ENCODE measurements around the gene MROH7.

Gene MROH7

DNA sequence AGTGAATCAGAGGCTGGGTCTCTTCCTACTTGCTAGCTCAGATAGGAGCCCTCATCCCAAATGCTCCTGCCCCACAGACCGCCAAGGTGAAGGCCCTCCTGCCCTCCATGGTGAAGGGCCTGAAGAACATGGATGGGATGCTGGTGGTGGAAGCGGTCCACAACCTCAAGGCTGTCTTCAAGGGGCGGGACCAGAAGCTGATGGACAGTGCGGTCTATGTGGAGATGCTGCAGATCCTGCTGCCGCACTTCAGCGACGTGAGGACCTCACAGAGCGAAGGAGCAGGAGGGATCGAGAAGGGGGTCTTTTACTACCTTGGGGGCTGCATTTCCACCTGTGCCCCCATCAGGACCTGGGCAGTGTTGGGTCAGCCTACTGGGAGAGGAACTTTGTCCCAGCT is 59.5 kb downstream of the MROH7 start:
- no peak for DNase-seq

DNA sequence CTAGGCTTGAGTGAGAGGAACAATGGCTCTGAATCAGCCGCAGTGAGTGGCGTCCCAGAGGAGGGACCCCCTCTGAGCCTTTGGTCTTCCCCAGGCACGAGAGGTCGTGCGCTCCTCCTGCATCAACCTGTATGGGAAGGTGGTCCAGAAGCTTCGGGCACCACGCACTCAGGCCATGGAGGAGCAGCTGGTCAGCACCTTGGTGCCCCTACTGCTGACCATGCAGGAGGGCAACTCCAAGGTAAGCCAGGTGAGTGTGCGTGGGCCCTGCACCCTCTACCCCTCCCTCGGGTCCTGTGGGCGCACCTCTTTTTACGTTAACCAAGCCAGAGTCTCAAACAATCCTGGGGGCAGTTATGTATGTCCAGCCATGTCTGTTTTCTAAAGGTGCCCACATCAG is 60.4 kb downstream of the MROH7 start:
- DNase-seq: no peak

DNA sequence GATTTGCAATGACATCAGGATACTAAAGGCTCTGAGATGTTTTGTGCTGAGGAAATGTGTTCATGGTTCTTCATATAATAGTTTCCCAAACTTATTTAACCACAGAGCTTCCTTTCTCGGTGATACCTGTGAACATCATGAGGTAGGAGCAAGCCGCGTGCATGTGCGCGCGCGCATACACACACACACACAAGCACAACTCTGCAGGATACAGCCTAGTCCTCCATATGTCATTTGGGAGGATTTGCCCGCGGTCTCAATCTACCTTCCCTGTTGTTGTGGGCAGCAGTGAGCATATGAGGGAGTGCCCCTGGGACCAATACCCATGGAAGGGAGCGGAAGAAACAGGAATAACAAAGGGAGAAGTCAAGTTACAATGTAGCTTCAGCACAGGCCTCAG is 61.9 kb downstream of the MROH7 start:
- no peak for DNase-seq

DNA sequence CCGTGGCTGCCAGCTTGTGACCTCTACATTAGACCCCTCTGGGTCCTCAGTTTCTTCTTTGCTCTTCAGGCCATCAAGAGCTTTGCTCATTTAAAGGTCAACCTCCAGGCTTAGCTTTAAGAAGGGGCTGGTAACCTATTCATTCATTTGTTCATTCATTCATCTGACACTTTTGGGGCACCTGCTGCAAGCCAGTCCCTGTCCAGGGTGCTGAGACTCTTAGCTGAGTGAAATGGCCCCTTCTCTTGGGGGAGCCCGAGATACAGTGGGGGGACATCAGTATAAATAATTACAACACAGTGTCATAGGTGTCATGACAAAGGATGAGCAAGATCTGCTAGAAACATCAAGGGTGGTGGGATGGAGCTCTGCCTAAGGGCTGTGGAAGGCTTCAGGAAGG is 63.6 kb downstream of the MROH7 start:
- no peak for DNase-seq

DNA sequence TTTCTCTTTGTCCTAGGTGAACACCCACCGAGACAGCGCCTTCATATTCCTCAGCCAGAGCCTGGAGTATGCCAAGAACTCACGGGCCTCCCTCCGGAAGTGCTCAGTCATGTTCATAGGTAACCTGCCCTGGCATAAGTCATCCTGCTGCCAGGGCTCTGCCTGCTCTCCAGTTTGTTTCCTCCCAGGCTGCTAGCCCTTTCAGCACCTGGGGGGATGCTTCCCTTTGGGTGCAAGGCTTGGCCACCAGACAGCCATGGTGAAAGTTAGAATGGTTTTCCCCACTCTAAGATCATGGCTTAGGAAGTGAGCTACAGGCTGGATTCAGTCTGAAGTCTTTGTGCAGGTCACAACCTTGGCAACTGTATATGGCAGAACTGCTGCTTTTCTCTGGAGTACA is 64.8 kb downstream of the MROH7 start:
- DNase-seq: no peak

DNA sequence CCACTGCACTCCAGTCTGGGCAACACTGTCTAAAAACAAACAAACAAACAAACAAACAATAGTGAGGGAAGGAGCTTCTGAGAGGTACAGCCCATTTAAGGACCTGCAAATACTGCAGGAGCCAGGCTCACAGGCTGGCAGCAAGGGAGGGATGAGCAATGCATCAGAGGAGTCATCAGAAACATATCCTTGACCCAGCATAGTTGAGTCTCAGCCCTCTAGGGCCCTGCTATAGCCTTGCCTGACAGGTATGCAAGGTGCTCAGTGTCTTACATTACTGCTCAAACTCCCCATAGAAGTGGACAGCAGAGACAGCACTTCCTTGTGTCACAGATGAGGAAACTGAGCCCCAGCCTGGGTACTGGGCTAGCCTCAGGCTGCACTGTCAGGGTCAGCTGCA is 66.8 kb downstream of the MROH7 start:
- no peak for DNase-seq

DNA sequence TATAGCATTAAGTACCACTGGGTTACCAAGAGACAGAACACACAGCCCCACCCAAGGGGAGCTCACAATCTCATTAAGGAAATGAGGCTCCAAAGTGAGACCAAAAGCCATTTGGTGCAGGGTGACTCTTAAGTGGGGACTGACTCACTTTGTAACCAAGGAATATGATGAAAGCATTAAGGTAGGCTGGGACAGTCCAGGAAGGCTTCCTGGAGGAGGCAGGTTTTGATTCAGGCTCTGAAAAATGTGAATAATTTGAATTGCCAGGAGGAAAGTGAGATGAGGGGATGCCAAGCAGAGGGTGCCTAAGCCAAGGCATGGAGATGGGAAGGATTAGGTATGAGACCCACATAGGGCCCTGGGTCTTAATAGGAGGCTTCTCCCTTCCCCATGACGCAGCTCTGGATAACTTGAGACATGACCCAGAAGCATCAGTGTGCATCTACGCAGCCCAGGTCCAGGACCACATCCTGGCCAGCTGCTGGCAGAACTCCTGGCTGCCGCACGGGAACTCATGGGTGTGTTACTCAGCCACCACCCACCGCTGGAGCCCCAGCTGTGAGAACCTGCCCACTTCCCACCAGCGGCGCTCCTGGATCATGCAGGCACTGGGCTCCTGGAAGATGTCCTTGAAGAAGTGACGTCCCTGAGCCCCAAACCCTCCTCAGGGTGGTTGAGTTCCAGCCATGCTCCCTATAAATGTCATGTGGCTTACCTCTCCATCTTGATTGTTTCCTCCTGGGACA is 68.1 kb downstream of the MROH7 start:
- DNase-seq: no peak

DNA sequence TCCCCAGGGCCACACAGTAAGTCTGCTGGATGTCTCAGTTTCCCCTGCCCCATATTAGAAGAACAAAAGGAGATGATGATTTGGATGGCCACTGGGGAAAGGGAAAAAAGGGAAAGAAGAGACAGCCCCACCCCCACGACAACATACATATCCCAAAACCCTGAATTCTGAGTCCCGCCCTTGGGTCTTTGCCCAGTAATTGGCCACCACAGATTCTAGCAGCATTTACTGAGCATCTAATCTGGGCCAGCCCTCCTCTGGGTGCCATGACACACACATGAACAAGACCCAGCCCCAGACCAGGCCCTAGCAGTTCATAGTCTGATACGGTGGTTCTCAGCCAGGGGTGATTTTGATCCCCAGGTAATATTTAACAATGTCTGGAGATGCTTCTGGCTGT is 68.8 kb downstream of the MROH7 start:
- DNase-seq: no peak

DNA sequence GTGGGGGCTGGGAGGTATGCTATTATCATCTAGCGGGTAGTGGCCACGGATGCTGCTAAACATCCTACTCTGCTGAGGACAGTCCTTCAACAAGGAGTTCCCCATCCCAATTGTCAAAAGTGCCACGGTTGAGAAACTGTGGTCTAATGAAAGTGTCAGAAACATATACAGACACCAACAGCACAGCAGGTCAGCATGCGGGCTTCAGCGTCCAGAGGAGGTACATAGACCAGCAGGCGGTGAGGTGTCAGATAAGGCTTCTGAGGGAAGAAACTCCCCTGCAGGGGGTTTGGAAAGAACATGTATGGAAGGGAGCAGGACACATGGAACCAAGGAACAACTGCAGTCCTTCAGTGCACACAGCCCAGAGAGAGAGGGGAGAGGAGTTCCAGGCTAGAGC is 69.3 kb downstream of the MROH7 start:
- DNase-seq: no peak

DNA sequence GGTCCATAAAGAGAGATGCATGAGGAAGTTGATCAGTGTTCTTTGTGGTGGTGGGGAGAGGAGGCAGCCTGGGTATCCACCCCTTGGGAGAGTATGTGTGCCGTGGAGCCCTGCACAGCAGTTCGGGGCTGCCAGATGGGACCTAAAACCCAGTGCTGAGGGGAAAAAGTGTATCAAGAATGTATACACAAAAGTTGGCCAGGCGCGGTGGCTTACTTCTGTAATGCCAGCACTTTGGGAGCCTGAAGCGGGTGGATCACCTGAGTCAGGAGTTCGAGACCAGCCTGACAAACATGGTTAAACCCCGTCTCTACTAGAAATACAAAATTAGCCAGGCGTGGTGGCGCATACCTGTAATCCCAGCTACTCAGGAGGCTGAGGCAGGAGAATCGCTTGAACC is 70.0 kb downstream of the MROH7 start:
- DNase-seq: no peak

DNA sequence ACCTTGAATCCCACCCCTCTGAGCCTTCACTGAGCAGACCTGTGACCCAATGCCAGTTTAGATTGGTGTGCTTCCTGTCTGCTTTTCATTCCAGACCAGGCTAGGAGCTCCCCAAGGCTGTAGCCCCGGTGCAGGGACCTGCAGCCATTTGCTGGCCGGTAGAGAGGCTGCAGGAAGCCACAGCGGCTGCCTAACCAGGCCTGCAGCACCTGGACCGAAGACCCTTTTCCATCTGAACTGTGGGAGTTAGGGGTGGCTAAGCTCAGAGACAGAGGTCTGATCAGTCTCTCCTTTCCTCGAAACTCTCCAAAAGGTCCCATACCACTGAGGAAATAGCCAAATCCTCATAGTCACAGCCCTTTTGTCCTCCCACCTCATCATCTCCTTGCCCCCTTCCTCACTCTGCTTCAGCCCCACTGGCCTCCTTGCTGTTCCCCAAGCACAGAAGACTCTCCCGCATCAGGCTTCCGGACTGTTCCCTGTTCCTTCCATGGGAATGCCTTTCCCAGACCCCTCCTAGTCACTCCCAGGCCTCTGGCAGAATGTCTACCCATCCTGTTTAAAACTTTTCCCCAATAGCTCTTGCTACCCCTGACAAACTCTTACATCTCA is 73.4 kb downstream of the MROH7 start:
- no peak for DNase-seq

DNA sequence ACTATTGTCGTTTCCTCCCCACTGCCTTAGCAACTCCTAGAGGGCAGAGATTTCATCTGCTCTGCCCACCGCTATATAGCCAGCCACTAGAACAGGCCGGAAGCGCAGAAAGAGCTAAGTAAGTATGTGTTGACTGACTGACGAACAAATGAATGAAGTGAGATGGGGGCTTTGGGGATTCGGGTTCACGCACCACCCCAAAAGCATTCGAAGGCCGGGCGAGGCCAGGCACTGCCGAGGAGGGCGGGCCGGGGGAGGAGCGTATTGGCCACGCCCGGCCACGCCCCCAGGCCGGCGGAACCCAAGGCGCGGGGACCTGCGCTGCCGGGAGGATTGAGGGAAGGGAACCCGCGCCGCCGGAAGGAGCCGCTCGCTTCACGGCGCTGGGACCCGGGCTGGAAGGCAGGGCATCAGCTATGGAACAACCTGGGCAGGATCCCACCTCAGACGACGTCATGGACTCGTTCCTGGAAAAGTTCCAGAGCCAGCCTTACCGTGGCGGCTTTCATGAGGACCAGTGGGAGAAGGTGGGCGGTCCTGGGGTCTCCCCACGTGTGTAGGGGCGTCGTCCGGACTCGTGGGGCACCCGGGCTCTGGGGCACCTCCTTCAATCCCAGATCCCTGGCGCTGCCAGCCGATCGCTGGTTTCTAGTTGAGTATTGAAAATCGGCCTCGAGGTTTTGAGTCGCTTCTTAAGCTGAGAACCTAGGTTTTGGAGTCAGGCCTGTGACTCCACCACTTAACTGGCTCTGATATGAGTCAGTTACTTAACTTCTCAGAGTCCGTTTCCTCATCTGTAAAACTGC is 74.1 kb downstream of the MROH7 start, which contains the start of gene TTC4:
Gene TTC4, plus strand, starts transcription at position 369 of the 806 bp plus-strand sequence. Its CDS starts 48 bp downstream, at position 417.
- peak; percentile 51 for DNase-seq

DNA sequence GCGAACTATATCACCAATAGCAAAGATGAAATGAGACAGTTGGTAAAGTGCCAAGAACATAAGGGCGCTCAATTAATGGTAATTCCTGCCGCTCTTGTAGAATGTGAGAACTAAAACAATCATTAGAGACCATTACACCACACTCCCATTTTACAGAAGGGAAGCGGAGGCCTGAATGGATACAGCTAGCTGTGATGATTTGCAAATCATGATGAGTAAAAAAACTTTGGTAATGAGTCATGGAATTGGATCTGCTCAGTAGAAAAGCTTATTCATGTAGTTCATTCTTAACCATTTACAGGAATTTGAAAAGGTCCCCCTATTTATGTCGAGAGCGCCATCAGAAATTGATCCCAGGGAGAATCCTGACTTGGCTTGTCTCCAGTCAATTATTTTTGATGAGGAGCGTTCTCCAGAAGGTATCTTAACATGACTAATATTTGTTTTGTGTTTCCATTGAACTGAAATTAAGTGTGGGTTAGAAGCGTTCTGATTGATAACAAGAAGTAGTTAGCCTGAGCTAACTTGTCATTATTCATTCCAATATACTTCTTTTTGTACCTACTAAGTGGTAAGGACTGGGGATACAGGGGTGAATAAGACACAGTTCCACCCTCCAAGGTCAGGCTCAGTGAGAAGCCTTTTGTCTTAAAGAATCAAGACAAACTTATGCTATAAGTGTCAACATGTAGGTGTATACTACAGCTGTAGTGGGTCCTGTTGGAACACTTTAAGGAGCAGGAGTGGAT is 74.9 kb downstream of the MROH7 start:
- no peak for DNase-seq

DNA sequence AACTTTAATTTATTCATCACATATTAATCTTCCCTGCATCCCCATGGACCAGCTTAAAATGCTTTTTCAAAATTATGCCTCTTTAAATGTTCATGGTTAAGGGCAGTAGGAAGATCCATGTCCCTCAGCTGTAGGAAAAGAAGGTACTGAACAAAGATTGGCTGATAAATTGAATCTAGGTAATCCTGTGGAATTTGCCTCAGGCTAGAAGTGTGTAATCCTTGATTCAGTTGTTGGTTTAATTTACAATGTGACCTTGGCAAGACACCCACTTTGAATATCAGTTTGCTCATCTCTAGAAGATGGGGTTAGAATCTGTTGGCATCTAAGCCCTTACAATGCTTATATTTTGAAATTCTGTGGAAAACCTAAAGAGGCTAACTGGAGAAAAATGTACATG is 80.1 kb downstream of the MROH7 start:
- no peak for DNase-seq

DNA sequence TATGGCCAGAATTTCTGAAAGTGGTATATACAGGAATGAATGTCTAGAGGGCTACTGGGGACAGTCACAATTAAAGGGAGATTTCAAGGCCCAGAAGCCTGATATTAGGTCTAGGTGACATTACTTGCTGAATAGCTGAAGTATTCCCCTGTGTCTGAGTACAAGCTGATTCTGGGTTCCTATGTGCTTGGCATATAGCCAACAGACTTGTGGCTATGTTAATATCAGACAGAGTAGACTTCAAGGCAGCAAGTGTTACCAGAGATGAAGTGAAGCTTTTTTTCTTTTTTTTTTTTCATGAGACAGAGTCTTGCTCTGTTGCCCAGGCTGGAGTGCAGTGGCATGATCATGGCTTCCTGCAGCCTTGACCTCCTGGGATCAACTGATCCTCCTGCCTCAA is 82.4 kb downstream of the MROH7 start:
- no peak for DNase-seq

DNA sequence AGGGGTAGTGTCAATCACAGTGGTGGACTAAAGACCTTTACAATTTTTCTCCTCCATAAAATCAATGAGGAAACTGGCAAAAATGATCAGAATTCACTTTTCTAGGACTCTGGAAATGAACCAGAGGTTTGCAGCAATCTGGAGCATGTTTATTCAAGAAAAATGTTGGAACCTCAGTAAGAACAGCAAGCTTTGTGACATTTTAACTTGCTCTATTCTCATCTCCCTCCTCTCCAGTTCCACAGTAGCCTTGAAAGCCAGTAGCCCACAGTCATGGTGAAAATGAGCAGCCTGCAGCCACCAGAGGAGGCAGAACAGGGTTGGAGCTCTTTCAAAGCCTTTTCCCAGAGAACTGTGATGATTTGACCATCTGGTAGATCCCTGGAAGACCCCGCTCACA is 83.2 kb downstream of the MROH7 start:
- no peak for DNase-seq

DNA sequence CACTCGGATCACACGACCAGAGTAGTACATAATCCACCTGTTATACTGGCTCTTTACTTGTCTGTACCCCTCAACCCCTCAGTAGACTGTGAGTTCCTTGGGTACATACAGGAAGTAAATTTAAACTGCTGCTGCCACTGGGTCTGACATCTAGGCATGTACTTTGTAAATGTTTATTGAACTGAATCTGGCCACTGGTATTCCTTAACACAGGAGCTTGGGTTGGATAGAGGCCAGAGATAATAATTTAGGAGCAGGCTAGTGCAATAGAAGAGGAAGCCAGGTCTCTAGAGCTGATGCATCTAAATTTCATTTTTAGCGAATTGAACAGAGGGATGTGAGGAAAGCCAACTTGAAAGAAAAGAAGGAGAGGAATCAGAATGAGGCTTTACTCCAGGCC is 86.4 kb downstream of the MROH7 start:
- no peak for DNase-seq

DNA sequence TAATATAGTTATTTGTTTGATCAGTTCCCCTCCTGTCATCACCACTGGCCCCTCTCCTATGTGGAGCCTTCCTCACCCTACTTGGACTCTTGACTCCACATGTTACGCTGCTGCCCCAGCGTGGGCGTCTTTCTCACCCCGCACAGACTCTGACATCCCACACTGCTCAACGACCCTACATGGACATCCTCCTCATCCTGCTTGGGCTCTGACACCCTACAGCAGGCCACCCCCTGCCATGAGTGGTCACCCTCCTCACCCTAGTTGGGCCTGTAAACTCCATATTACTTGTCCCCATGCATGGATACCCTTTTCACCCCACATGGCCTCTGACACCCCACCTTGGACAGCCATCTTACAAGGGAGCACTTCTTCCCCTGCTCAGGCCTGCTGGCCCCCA is 95.1 kb downstream of the MROH7 start:
- DNase-seq: no peak

DNA sequence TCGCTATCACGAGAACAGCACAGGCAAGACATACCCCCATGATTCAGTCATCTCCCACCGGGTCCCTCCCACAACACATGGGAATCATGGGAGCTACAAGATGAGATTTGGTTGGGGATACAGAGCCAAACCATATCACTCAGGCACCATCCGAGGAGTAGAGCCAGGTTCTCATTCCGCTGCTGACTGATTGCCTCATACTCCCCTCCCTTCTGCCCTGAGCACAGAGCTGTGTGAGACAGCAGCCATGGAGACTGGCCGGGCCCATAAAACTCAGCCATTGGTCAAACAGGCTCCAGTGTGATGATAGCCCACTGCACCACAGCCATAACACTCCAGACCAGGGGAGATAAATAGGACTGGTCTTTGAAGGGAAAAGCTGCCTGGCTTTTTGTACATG is 96.7 kb downstream of the MROH7 start:
- DNase-seq: no peak

DNA sequence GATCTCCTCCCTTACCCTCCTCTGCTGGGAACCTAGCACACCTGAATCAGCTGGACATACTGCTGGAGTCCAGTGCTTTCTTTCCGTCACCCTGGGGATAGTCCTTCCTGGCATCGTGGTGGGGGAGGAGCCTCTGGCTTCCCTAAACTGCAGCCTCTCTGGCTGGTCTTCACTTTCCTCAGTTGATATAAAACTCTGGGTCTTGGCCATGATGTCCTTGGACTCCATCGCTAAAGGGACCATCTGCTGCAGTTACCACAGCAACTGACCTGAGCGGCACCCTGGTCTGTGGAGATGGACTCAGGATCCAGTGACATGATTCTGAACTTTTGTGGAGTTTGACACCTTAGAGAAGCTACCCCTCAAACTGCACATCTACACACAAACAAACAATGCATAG is 99.9 kb downstream of the MROH7 start:
- no peak for DNase-seq

DNA sequence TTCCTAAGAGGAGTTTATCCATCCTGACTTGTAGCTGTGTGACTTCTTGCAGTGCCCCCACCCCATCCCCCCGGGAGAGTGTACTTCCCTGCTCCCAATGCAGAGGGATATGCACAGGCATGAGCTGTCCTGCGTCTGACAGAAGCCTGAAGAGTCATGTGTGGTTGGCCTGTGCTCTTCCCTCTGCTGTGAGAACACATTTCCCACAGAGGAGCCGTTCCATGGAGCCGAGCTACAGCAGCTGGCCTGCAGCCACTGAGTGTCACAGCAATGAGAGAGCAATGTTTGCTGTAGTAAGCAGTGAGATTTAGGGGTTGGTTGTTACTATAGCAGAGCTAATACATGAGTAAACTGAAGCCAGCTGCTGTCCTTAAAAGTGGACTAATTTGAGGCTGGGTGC is 100.7 kb downstream of the MROH7 start:
- no peak for DNase-seq

DNA sequence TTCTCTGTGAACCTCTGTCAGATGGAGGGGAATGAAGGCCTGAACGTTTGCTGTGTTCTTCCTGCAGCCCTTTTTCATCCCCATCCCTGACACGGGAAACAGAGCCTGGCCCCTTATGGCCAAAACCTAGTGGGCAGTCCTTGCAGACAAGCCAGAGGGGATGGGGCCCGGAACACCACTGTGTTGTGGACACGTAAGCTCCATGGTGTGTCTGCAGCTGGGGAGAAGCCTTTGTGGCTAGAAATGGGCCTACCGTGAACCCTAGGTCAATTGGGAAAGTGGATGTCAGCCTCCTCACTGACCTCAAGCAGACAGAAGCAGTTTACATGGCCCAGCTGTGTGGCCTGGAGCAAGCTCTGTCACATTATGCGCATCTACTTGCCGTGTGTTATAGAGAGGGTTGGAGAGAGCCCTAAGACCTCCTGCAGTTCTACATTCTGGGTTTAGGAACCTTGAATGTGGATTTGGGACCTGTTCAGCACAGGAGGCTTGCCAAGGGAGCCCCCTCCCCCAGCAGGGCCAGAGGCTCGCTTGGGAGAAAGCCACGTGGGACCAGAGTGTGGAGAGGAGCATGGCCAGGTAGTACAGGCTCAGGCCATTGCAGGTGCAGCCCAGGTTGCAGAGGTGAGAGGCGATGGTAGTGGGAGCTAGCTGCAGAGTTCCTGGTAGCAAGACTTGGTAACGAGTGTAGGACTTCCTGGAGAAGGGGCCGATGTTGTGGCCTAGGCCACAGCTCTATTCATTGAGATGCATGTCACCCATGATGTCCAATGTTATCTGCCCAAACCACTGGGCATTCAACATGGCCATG is 102.0 kb downstream of the MROH7 start:
- no peak for DNase-seq
